Endothelial cell of umbilical vein (primary cell): ENCODE results near the gene FILIP1. TPM values are rescaled to one million over a fixed set of nuclear protein-coding genes. Genes with fewer than 3 reads are reported as not detected.

Experiments used
- BruUV-seq: library from RNA; stranded (reverse); fragments of 400-500 nt; replicated peaks from 2 replicates; lab custom pipeline; 2021; lab: Mats Ljungman, UMichigan
- CTCF ChIA-PET: fragments of 300-600, 350-600 bp; sonication (Branson Sonifier 250); formaldehyde crosslinking; loops from one replicate; lab custom pipeline; 2021; ENCODE audit warnings: antibody characterized with exemption, inconsistent platforms; lab: Charles Lee
- POLR2A ChIA-PET: fragments of 300-600, 350-600 bp; sonication (Branson Sonifier 250); formaldehyde crosslinking; loops from one replicate; lab custom pipeline; 2021; ENCODE audit warnings: antibody characterized with exemption, inconsistent platforms; lab: Charles Lee
- DNase-seq: peaks from one replicate; pipeline ENCODE4 v3.0.0-alpha.2; 2011; ENCODE audit warnings: low read depth, low spot score
- FAIRE-seq: peaks from 2 replicates; lab custom pipeline; 2011; peaks lifted over from hg19 to GRCh38; lab: Jason Lieb, UNC
- H2AFZ ChIP-seq: 2 replicates; pipeline ENCODE4 v1.6.0; 2012; ENCODE audit warnings: low read depth, low read length, control low read depth, inconsistent platforms
- H3K27ac ChIP-seq: 2 replicates; pipeline ENCODE4 v1.5.1; 2011; ENCODE audit warnings: low read depth, mild to moderate bottlenecking, control low read depth, low read length, moderate library complexity; ENCODE audit not compliant: insufficient read depth
- H3K27me3 ChIP-seq, 2 experiments: 2 replicates each; pipeline versions ENCODE4 v1.6.0 to v1.6.1; 2011; ENCODE audit warnings: low read length in 2 of 2, mixed read lengths in 1 of 2; ENCODE audit not compliant: control insufficient read depth in 2 of 2, insufficient read depth in 2 of 2
- H3K36me3 ChIP-seq, 2 experiments: 2 replicates in 1 of 2; 3 replicates in 1 of 2; pipeline ENCODE4 v1.5.1; 2011; ENCODE audit warnings: low read length in 2 of 2, mild to moderate bottlenecking in 1 of 2, moderate library complexity in 1 of 2; ENCODE audit not compliant: control insufficient read depth in 2 of 2, insufficient read depth in 2 of 2; ENCODE audit errors: extremely low read depth in 1 of 2
- H3K4me1 ChIP-seq: 3 replicates; pipeline ENCODE4 v1.5.1; 2011; ENCODE audit warnings: mild to moderate bottlenecking, low read length; ENCODE audit not compliant: control insufficient read depth, insufficient read depth; ENCODE audit errors: extremely low read depth
- H3K4me2 ChIP-seq: 2 replicates; pipeline ENCODE4 v1.6.1; 2011; ENCODE audit warnings: low read length, control low read depth, mixed read lengths; ENCODE audit not compliant: insufficient read depth
- H3K4me3 ChIP-seq, 3 experiments: fragments of 200-600 bp in 1 of 3; sonication (generic), shearing (Covaris generic) in 1 of 3; replicated peaks in 1 of 3; 2 replicates each; pipeline ENCODE4 v1.5.1; 2011 to 2016; ENCODE audit warnings: control low read depth in 3 of 3, low read length in 3 of 3, mild to moderate bottlenecking in 2 of 3, inconsistent platforms in 1 of 3, low read depth in 1 of 3, moderate library complexity in 1 of 3; ENCODE audit not compliant: insufficient read depth in 1 of 3
- H3K79me2 ChIP-seq: 2 replicates; pipeline ENCODE4 v1.6.0; 2012; ENCODE audit warnings: low read length, inconsistent platforms; ENCODE audit not compliant: control insufficient read depth, insufficient read depth
- H3K9ac ChIP-seq: replicated peaks from 2 replicates; pipeline ENCODE3; 2011; ENCODE audit warnings: low read length, control low read depth; ENCODE audit not compliant: insufficient read depth; ENCODE audit errors: extremely low read depth
- H3K9me1 ChIP-seq: replicated peaks from 3 replicates; pipeline ENCODE4 v1.6.0; 2011; ENCODE audit warnings: mild to moderate bottlenecking, low read length; ENCODE audit not compliant: control insufficient read depth, insufficient read depth; ENCODE audit errors: extremely low read depth
- H3K9me3 ChIP-seq: replicated peaks from 2 replicates; pipeline ENCODE4 v1.5.1; 2012; ENCODE audit warnings: low read length, inconsistent platforms; ENCODE audit not compliant: control insufficient read depth, insufficient read depth
- H4K20me1 ChIP-seq: replicated peaks from 2 replicates; pipeline ENCODE3; 2011; ENCODE audit warnings: mild to moderate bottlenecking, low read length; ENCODE audit not compliant: control insufficient read depth, insufficient read depth; ENCODE audit errors: extremely low read depth
- EZH2 ChIP-seq: IDR thresholded peaks from 2 replicates; pipeline ENCODE4 v1.6.1; 2012; ENCODE audit warnings: borderline replicate concordance, low read depth, mild to moderate bottlenecking, moderate library complexity, low read length, inconsistent platforms; ENCODE audit not compliant: severe bottlenecking
- FOS ChIP-seq: IDR thresholded peaks from 2 replicates; pipeline ENCODE4 v1.6.1; 2011; ENCODE audit warnings: mild to moderate bottlenecking, low read length, moderate library complexity, borderline replicate concordance; ENCODE audit not compliant: insufficient read depth
- GATA2 ChIP-seq: IDR thresholded peaks from 2 replicates; pipeline ENCODE4 v1.7.0; 2011; ENCODE audit warnings: low read depth, mild to moderate bottlenecking, moderate library complexity, mixed read lengths, low read length; ENCODE audit not compliant: insufficient read length, insufficient read depth
- JUN ChIP-seq: IDR thresholded peaks from 2 replicates; pipeline ENCODE4 v1.6.1; 2011; ENCODE audit warnings: borderline replicate concordance, low read depth; ENCODE audit not compliant: insufficient read length, insufficient read depth
- MYC ChIP-seq: IDR thresholded peaks from one replicate; pipeline ENCODE4 v1.6.1; 2011; ENCODE audit warnings: mild to moderate bottlenecking, low read depth, low read length
- POLR2A ChIP-seq: IDR thresholded peaks from 2 replicates; pipeline ENCODE4 v1.6.1; 2012; ENCODE audit warnings: low read depth, mild to moderate bottlenecking, control low read depth, low read length
- POLR2AphosphoS5 ChIP-seq: IDR thresholded peaks from 2 replicates; pipeline ENCODE4 v1.6.1; 2012; ENCODE audit warnings: low read depth, mild to moderate bottlenecking, control low read depth, low read length, moderate library complexity; ENCODE audit not compliant: insufficient read depth
- dilution Hi-C: fragments of 300-500 bp; cut with MboI; formaldehyde crosslinking; loops from one replicate; pipeline ENCODE4 v1.15.0; 2019; ENCODE audit warnings: low sequenced_read_pairs; ENCODE audit not compliant: extremely low pct_ligation_motif_present
- intact Hi-C: fragments of 100-400 bp; cut with micrococcal nuclease; formaldehyde crosslinking; loops from one replicate; pipeline ENCODE4 v1.10.0; 2022
- polyA plus RNA-seq, 4 experiments: library from polyadenylated mRNA; depleted of rRNA in 3 of 4; stranded (reverse) in 3 of 4; unstranded in 1 of 4; fragments of >200 nt; gene quantifications; 2 replicates each; pipeline versions ENCODE4 v1.2.1 to v1.2.3, GENCODE V29; 2011 to 2012; ENCODE audit warnings: missing spikeins in 1 of 4
- total RNA-seq: library from RNA; stranded (reverse); gene quantifications from 2 replicates; pipeline ENCODE4 v1.2.3, GENCODE V29; 2021
- TF ChIP-seq, protein P1 (sequence below): IDR thresholded peaks from 2 replicates; pipeline ENCODE4 v1.6.1; 2011; ENCODE audit not compliant: insufficient read depth, insufficient read length
- TF ChIP-seq, protein P2 (sequence below), 2 donors: IDR thresholded peaks; 1 replicate in 1 of 2; 2 replicates in 1 of 2; pipeline ENCODE4 v1.5.1; 2011; ENCODE audit warnings: low read length in 2 of 2, mild to moderate bottlenecking in 2 of 2, moderate library complexity in 2 of 2, control low read depth in 1 of 2, inconsistent platforms in 1 of 2, low read depth in 1 of 2; ENCODE audit not compliant: insufficient read depth in 1 of 2; ENCODE audit errors: extremely low read depth in 1 of 2

Gene FILIP1
- total and polyA plus RNA-seq, 2 donors (not counting 3 experiments of a cell fraction or from before 2014, with no cell fraction given) = 2.8 to 13.7 TPM

DNA sequence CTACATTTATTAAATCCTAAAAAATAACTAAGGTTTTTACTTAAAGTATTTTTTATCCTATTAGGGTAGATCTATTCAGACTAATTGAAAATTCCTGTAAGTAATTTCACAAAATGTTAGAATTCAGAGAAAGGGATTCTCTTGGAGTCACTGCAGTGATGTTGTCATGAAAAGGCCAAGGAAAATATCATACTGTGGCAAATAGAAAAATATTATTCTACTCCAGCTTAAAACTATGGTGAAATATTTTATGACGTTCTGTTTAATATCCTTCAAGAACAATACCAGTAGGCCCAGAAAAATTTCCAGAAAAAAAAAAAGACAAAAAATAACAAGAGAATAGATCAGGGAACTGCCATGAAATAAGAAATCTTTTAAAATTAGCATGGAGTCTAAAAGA lies 73.6 kb downstream of the FILIP1 start:
- Histone ChIP-seq H3K36me3 (no peaks in the 10 kb centered on the region), H3K4me1 (peaks cover 34% of the 10 kb centered on the region), H3K79me2 (no peaks in the 10 kb centered on the region), H2AFZ (no peak overlapping the region), H3K4me3 (no peak overlapping the region), H3K27me3 (no peaks in the 10 kb centered on the region), H3K4me2 (no peak overlapping the region), H3K9me3 (no peaks in the 10 kb centered on the region), H3K9ac (no peak overlapping the region), H3K27ac (no peak overlapping the region), H3K9me1 (no peaks in the 10 kb centered on the region), H4K20me1 (no peaks in the 10 kb centered on the region)
- dilution Hi-C loops (no loop called here), intact Hi-C loops (loop anchor here (2.0 to 5.0 kb wide), 2 partner anchors 77 to 123 kb away; no protein-coding TSS in a partner anchor)
- BruUV-seq = no TSS peak
- no peak for TF ChIP-seq MYC
- no peak for TF ChIP-seq FOS
- no peak for TF ChIP-seq GATA2
- no peak for TF ChIP-seq JUN
- TF ChIP-seq, protein P1, sequence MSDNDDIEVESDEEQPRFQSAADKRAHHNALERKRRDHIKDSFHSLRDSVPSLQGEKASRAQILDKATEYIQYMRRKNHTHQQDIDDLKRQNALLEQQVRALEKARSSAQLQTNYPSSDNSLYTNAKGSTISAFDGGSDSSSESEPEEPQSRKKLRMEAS = no peak
- TF ChIP-seq POLR2AphosphoS5 = no peak
- TF ChIP-seq POLR2A = no peak
- TF ChIP-seq, protein P2, sequence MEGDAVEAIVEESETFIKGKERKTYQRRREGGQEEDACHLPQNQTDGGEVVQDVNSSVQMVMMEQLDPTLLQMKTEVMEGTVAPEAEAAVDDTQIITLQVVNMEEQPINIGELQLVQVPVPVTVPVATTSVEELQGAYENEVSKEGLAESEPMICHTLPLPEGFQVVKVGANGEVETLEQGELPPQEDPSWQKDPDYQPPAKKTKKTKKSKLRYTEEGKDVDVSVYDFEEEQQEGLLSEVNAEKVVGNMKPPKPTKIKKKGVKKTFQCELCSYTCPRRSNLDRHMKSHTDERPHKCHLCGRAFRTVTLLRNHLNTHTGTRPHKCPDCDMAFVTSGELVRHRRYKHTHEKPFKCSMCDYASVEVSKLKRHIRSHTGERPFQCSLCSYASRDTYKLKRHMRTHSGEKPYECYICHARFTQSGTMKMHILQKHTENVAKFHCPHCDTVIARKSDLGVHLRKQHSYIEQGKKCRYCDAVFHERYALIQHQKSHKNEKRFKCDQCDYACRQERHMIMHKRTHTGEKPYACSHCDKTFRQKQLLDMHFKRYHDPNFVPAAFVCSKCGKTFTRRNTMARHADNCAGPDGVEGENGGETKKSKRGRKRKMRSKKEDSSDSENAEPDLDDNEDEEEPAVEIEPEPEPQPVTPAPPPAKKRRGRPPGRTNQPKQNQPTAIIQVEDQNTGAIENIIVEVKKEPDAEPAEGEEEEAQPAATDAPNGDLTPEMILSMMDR (IDR thresholded peaks at IDR 0.05; ENCODE audit: extremely low read depth in 1 of 2, insufficient read depth in 1 of 2, low read depth in 1 of 2, low read length in 2 of 2) = no peak
- no peak for TF ChIP-seq EZH2
- ChIA-PET POLR2A (no interaction called here), CTCF (no interaction called here)
- no peak for FAIRE-seq
- DNase-seq = no peak
